Activated naive CD8-positive, alpha-beta T cell treated with anti-CD3 and anti-CD28 coated beads, Interleukin-2, amount 10 ng/mL, durations not matched to agents 7 days and 5 days (primary cell): ENCODE data around the gene GTF2H2. TPM values are rescaled to one million over a fixed set of nuclear protein-coding genes. Genes with fewer than 3 reads are reported as not detected.
A peak's percentile ranks its signal among the peaks of the same experiment; 100 is the strongest.
"Not testable (repeated sequence)": the region's sequence is repeated elsewhere in the genome, so short reads cannot be mapped to it uniquely, and the experiment has no call there.

Source experiments
- ATAC-seq: fragments of 150-1000 bp; cut with Tn5 transposase; one replicate; pipeline ENCODE4 v1.10.0; 2021; ENCODE audit warnings: low read depth, moderate library complexity
- POLR2A ChIA-PET: fragments of 350-600 bp; sonication (Branson Sonifier 250); formaldehyde crosslinking; loops from one replicate; lab custom pipeline; 2021; ENCODE audit warnings: antibody characterized with exemption; lab: Charles Lee
- DNase-seq: peaks from one replicate; pipeline ENCODE4 v3.0.0; 2021
- H3K27ac Mint-ChIP-seq: one replicate; pipeline ENCODE4 v1.8.0; 2022; ENCODE audit warnings: mild to moderate bottlenecking, mixed read lengths
- H3K27me3 Mint-ChIP-seq: one replicate; pipeline ENCODE4 v1.8.0; 2022; ENCODE audit warnings: mild to moderate bottlenecking, moderate library complexity, mixed read lengths
- H3K36me3 Mint-ChIP-seq: one replicate; pipeline ENCODE4 v1.8.0; 2021; ENCODE audit warnings: mild to moderate bottlenecking, mixed read lengths
- H3K4me1 Mint-ChIP-seq: one replicate; pipeline ENCODE4 v1.8.0; 2021; ENCODE audit warnings: mixed read lengths
- H3K4me3 Mint-ChIP-seq: one replicate; pipeline ENCODE4 v1.8.0; 2022; ENCODE audit warnings: mild to moderate bottlenecking, moderate library complexity, mixed read lengths
- H3K9me3 Mint-ChIP-seq: one replicate; pipeline ENCODE4 v1.8.0; 2021; ENCODE audit warnings: mixed read lengths
- total RNA-seq, 2 experiments: library from RNA; stranded (reverse); gene quantifications; one replicate each; pipeline ENCODE4 v1.2.3, GENCODE V29; 2021

Gene GTF2H2
- total RNA-seq: 10 to 100 TPM; 26.9 to 28.7 TPM

DNA sequence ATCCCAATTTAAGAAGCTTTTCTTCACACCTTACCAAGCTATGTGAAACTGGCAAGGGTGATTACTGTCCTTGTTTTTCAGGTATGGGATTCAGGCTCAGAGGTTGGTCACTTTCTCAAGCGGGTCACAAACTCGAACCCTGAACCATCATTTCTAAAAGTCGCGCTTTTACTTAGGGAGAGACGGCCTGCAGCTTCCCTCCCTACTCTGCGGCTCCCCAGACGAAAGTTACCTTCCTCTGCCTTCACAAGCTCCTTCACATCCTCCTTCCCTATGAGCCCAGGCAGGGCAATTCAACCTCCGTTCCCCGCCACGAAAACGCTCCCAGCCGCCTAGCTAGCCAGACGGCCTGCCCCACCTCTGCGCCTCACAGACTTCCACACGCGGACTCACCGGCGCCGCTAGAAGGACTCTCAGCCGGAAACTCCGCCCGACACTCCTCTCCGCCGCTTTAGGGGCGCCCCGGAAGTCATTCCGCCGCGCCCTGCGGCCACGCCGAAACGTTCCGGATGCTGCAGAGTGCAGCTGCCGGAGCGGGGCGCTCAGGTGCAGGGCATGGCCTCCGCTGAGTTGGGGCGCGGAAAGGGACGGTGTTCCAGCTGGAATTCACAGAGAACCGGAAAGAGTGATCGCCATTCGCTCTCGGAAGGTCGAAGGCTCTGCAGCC is at the start of gene GTF2H2:
GTF2H2 (minus strand) TSS at position 415 of the 667 bp plus-strand sequence. CDS start 4,913 bp downstream, outside the sequence.
- H3K27ac Mint-ChIP-seq, H3K27me3 Mint-ChIP-seq, DNase-seq, H3K9me3 Mint-ChIP-seq, H3K4me3 Mint-ChIP-seq, H3K4me1 Mint-ChIP-seq, POLR2A ChIA-PET, H3K36me3 Mint-ChIP-seq: not testable (repeated sequence)
- peak; percentile 99 for ATAC-seq

GRCh38 chr5:71109730-71110275 is 42.3 kb upstream of the GTF2H2 start:
- DNase-seq, POLR2A ChIA-PET, H3K9me3 Mint-ChIP-seq, H3K36me3 Mint-ChIP-seq, ATAC-seq, H3K27me3 Mint-ChIP-seq, H3K27ac Mint-ChIP-seq, H3K4me1 Mint-ChIP-seq, H3K4me3 Mint-ChIP-seq: not testable (repeated sequence)

DNA sequence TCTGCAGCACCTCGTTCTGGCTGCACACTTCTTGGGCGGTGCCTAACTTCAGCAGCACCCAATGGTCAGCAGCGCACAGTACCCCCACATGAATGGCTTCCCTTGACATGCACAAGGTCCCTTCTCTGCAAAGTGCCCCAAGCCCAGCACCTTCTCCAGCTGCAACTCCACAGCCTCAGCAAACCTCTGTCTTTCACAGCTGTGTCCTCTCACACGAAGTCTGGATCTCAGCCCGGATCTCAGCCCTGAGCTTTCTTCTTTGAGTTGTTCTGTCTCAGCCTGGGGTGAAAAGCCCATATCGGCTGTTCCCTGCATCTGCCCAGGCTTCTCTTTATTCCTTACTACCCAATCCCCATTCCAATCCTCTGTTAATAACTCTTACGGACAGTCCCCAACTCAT is 32.5 kb upstream of the GTF2H2 start:
- H3K27ac Mint-ChIP-seq, H3K4me1 Mint-ChIP-seq, H3K27me3 Mint-ChIP-seq, H3K4me3 Mint-ChIP-seq, DNase-seq, H3K9me3 Mint-ChIP-seq, H3K36me3 Mint-ChIP-seq, POLR2A ChIA-PET, ATAC-seq: not testable (repeated sequence)

DNA sequence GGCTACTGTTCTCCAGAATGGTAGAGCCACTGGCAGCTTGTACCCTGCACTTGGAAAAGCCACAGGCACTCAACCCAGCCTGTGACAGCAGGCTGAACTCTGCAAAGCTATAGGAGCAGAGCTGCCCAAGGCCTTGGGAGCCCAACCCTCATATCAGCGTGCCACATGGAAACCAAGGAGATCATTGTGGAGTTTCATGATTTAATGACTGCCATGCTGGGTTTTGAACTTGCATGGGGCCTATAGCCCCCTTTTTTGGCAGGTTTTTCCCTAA is 30.4 kb upstream of the GTF2H2 start:
- ATAC-seq, H3K9me3 Mint-ChIP-seq, H3K36me3 Mint-ChIP-seq, DNase-seq, H3K4me1 Mint-ChIP-seq, H3K4me3 Mint-ChIP-seq, POLR2A ChIA-PET, H3K27me3 Mint-ChIP-seq, H3K27ac Mint-ChIP-seq: not testable (repeated sequence)

DNA sequence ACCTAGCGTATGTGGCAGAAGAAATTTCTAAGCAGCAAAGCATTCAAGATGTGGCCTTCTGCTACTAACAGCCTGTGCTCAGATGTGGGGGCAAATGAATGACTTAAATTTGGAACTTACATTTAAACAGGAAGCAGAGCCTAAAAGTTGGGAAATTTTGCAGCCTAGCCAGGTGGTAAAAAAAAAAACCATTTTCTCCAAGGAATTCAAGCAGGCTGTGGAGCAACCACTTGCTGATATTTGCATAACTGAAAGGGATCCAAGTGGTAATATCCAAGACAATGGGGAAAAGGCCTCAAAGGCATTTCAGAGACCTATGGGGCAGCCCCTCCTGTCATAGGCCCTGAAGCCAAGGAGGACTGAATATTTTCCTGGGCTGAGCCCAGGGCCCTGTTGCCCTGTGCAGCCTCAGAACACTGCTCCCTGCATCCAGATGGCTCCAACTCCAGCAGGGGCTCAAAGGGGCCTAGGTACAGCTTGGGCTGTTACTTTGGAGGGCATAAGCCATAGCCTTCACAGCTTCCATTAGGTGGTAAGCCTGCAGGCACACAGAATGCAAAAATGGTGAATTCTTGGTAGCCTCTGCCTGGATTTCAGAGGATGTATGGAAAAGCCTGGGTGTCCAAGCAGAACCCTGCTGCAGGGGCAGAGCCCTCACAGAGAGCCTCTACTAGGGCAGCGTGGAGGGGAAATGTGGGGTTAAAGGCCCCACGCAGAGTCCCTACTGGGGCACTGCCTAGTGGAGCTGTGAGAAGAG is 29.9 kb upstream of the GTF2H2 start:
- H3K9me3 Mint-ChIP-seq, DNase-seq: not testable (repeated sequence)

GRCh38 chr5:71089773-71090172 is 22.3 kb upstream of the GTF2H2 start:
- ATAC-seq, POLR2A ChIA-PET, H3K27me3 Mint-ChIP-seq, H3K27ac Mint-ChIP-seq, H3K9me3 Mint-ChIP-seq, H3K4me1 Mint-ChIP-seq, DNase-seq, H3K36me3 Mint-ChIP-seq, H3K4me3 Mint-ChIP-seq: not testable (repeated sequence)

More for the DNA sequence above, 29.9 kb upstream of the GTF2H2 start:
- ATAC-seq, POLR2A ChIA-PET, H3K36me3 Mint-ChIP-seq, H3K27ac Mint-ChIP-seq, H3K4me3 Mint-ChIP-seq, H3K4me1 Mint-ChIP-seq, H3K27me3 Mint-ChIP-seq: not testable (repeated sequence)

DNA sequence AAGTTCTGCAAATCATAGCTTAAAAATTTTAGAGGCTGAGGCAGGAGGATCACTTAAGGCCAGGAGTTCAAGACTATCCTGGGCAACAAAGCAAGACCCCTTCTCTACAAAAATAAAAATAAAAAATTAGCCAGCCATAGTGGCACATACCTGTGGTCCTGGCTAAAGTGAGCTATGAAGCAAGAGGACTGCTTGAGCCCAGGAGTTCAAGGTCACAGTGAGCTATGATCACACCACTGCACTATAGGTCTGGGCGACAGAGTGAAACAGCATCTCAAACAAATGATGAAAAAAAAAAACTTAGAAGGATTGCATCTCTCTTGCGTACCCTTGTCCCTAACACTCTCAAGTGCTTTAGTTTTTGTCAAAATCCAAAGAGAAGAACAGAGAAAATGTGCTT is 21.3 kb upstream of the GTF2H2 start:
- DNase-seq, H3K36me3 Mint-ChIP-seq, H3K9me3 Mint-ChIP-seq, H3K27ac Mint-ChIP-seq, H3K4me3 Mint-ChIP-seq, H3K27me3 Mint-ChIP-seq, POLR2A ChIA-PET, ATAC-seq, H3K4me1 Mint-ChIP-seq: not testable (repeated sequence)

DNA sequence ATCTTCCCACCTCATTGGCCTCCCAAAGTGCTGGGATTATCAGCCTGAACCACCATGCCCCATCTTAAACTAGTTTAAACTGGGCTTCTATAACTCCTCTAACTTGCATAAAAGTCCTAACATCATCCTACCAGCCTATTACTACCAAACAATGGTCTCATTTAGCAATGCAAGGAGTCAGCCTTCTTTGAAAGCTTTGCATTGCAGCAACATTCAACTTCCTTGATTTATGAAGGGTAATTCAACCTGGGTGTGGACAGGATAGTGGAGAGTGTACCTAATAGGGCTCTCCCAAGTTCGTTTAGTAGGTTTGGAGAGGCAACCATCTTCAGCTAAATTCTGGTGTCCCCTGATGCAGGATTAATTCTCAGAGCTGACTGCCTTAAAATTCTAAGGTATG is 18.7 kb upstream of the GTF2H2 start:
- DNase-seq, H3K36me3 Mint-ChIP-seq, H3K27ac Mint-ChIP-seq, H3K4me1 Mint-ChIP-seq, ATAC-seq, H3K27me3 Mint-ChIP-seq, H3K4me3 Mint-ChIP-seq, POLR2A ChIA-PET, H3K9me3 Mint-ChIP-seq: not testable (repeated sequence)

GRCh38 chr5:71084280-71085063 is 17.0 kb upstream of the GTF2H2 start:
- ATAC-seq, DNase-seq, H3K27ac Mint-ChIP-seq, H3K27me3 Mint-ChIP-seq, H3K9me3 Mint-ChIP-seq, H3K36me3 Mint-ChIP-seq, H3K4me1 Mint-ChIP-seq, H3K4me3 Mint-ChIP-seq, POLR2A ChIA-PET: not testable (repeated sequence)

DNA sequence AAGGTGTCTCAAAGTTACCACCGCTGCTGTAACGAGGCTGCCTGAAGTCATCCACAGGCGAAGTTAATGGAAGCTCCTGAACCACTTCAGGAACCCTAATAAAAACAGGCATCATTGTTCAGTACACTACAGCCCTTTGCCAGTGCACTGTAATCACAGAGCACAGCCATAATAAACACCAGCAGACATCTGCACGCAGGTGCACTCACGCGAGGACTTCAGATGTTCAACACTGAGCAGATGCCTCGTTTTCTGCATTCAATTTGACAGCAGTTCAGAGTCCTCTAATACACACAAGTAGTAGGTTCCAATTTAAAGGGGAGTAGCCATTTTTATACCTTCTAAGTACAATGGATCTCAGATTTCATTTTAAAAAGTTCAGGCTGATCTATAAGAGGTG is 15.4 kb upstream of the GTF2H2 start:
- H3K36me3 Mint-ChIP-seq, POLR2A ChIA-PET, H3K4me1 Mint-ChIP-seq, H3K9me3 Mint-ChIP-seq, H3K27ac Mint-ChIP-seq, DNase-seq, H3K4me3 Mint-ChIP-seq, H3K27me3 Mint-ChIP-seq, ATAC-seq: not testable (repeated sequence)

- H3K36me3 Mint-ChIP-seq, ATAC-seq, H3K9me3 Mint-ChIP-seq, H3K27me3 Mint-ChIP-seq, POLR2A ChIA-PET, H3K4me1 Mint-ChIP-seq, DNase-seq, H3K27ac Mint-ChIP-seq, H3K4me3 Mint-ChIP-seq: not testable (repeated sequence)
These were observed 14.9 kb upstream of the GTF2H2 start for GRCh38 chr5:71082340-71082739.

- H3K4me3 Mint-ChIP-seq, H3K4me1 Mint-ChIP-seq, ATAC-seq, DNase-seq, H3K36me3 Mint-ChIP-seq, H3K9me3 Mint-ChIP-seq, POLR2A ChIA-PET, H3K27ac Mint-ChIP-seq, H3K27me3 Mint-ChIP-seq: not testable (repeated sequence)
These were observed 6.2 kb downstream of the GTF2H2 start for GRCh38 chr5:71061322-71061721.

GRCh38 chr5:71059426-71059825 is 8.1 kb downstream of the GTF2H2 start:
- H3K4me1 Mint-ChIP-seq, H3K36me3 Mint-ChIP-seq, H3K4me3 Mint-ChIP-seq, H3K27me3 Mint-ChIP-seq, DNase-seq, POLR2A ChIA-PET, ATAC-seq, H3K9me3 Mint-ChIP-seq, H3K27ac Mint-ChIP-seq: not testable (repeated sequence)
